Endometrial microvascular endothelial cells (primary cell): Measurements from ENCODE around the gene HTD2. TPM values are rescaled to one million over a fixed set of nuclear protein-coding genes. Genes with fewer than 3 reads are reported as not detected.
"Not testable (repeated sequence)": the region's sequence is repeated elsewhere in the genome, so short reads cannot be mapped to it uniquely, and the experiment has no call there.

Experiments
- in situ Hi-C: cut with HindIII; loops from 2 replicates; pipeline ENCODE4 v1.10.0; 2017; ENCODE audit warnings: low sequenced_read_pairs, low pct_unique_long_range_greater_than_20kb; ENCODE audit errors: inconsistent ontology term
- total RNA-seq: library from RNA; depleted of rRNA; stranded (reverse); fragments of >200 nt; gene quantifications from one replicate; pipeline ENCODE4 v1.2.3, GENCODE V29; 2015; ENCODE audit errors: inconsistent ontology term

HTD2 gene
- 20.7 TPM for total RNA-seq

DNA sequence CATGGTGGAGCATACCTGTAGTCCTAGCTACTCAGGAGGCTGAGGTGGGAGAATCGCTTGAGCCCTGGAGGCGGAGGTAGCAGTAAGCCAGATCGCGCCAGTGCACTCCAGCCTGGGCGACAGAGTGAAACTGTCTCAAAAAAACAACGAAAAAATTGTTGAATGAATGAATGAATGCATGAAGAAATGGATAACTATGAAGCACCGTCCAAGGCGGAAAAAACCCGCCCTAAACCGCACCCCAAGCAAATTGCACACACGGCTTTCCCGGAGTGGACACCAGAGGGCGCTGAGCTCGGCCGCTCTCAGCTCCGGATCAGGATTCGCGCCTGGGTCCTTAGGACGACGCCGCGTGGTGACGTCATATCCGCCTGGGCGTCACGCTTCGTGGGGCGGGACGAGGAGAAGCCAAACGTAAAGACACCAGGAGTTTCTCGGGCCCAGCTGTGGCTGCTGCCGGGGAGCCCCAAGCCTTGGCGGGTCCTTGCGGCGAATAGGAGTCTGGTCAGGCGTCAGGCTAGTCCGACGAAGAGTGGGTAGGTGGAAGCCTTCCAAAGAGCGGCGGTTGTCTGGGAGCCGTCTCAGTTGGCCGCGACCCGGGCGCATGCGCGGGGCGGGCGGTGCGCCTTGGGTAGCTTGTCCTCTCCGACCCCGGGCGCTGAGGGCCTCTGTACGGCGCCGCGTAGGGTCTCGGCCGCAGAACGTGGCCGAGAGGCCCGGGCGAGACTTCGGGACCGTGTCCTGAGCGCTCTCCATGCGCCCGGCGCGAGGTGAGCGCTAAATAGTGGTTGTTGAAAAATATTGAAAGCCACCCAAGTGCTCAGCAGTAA, at the start of gene HTD2, which contains the start of gene RPP14:
HTD2 (plus strand) TSS at position 639 of the 830 bp plus-strand sequence. CDS start 11,094 bp downstream, outside the sequence.
RPP14 (plus strand) TSS at position 364 of the 830 bp plus-strand sequence. CDS start 4,085 bp downstream, outside the sequence.
- in situ Hi-C loops = loop anchor here (10.0 kb wide), 1 partner anchor 111 kb away; no protein-coding TSS in a partner anchor

- in situ Hi-C loops = no loop called here
These were observed 47.8 kb upstream of the HTD2 start for GRCh38 chr3:58258392-58259055.

- in situ Hi-C loops = no loop called here
These were observed 46.0 kb upstream of the HTD2 start for GRCh38 chr3:58260261-58260731.

- in situ Hi-C loops = no loop called here
These were observed 45.6 kb upstream of the HTD2 start for GRCh38 chr3:58260733-58261132.

DNA sequence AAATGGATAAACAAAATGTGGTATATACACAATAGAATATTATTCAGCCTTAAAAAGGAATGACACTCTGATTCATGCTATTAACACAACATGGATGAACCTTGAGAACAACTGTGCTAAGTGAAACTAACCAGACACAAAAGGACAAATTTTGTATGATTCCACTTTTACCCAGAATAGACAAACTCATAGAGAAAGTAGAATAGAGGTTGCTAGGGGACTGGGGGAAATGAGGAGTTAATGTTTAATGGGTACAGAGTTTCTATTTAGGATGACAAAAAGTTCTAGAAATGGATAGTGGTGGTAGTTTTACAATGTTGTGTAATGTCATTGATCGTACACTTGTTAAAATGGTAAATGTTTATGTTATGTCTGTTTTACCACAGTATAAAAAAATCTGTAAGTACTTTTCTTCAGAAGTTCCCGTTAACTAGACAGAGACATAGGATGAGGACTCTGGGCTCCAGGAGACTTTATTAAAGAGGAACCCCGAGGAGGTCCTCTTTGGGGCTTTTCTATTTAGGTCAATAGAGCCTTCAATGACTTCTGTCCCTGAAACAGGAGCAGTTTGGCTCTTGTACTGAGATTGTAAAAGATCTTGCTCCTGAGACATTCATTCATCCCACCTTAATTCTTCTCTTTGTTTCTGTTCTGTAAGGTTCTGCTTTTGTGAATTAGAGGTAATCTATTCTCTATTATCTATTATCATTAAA, 44.2 kb upstream of the HTD2 start:
- in situ Hi-C loops = no loop called here

DNA sequence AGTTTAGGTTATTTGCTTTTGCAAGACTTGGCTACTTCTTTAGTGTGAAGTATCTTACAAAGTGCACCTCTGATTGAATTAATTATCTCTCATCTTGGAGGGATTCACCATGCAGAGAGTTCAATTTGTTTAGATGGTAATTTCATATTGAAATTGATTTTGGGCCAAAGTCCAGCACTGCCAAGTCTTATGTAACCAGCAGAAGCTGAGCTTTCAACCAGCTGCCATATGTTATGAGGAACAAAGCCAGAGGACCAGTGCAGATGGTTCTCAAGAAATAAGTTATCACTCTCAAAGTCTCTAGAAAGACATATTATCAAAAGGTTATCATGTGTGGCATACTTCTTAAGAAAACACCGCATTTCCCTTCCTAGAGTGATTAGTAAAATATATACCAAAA, 39.7 kb upstream of the HTD2 start:
- in situ Hi-C loops = no loop called here

- in situ Hi-C loops = not testable (repeated sequence)
These were observed 38.8 kb upstream of the HTD2 start for GRCh38 chr3:58267543-58267942.

DNA sequence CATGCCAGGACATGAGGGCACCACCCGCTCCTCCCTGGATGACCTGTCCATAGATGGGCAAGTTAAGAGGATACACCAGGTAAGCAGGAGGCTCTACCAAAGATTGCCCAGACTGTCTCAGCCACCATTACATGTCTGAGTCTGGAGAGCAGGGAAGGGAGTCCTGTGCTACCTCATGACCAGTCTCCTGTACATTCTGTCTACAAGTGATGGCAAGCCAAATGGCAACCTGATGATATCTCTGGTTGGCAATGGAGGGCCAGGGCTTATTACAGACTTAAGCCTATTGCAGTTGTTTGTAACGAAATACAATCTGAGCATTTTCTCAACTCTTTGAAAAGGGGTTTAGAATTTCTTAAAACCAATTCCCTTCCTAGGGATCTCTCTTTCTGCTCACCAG, 37.0 kb upstream of the HTD2 start:
- in situ Hi-C loops = no loop called here

GRCh38 chr3:58270485-58270884, 35.8 kb upstream of the HTD2 start:
- in situ Hi-C loops = no loop called here

DNA sequence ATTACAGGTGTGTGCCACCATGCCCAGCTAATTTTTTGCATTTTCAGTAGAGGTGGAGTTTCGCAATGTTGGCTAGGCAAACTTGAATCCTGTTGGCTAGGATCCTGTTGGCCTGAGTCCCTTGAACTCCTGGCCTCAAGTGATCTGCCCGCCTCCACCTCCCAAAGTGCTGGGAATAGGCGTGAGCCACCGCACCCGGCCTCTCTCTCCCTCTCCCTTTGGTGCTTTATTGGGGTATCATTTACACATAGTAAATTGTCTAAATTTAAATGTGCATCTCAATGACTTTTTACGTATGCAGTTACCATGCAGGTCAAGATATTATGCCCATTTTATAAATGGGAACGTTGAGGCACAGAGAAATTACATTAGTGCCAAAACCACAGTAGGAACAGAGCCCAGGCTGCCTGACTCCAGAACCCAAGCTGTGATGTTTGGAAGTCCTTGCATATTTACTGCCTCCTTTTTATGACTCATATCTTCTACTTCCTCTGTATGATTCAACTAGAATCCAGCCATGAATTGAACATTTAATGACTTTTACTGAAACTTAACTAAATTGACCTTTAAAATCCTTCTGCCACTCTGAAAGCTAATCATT, 34.3 kb upstream of the HTD2 start:
- in situ Hi-C loops = no loop called here

DNA sequence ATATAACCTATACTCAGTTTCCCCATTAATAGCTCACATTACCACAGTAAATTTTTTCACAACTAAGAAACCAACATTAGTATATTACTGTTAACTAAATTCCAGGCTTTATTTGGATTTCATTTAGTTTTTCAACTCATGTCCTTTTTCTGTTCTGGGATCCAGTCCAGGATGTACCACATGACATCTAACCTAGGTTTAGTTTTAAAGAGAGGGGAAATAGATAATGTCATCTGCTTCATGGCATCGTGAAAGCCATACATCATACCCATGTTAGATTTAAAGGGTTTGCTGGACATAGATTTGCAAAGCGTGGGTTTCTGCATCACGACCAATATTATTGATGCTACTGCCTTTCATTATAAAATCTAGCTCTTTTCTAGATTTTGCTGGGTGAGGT, 33.4 kb upstream of the HTD2 start:
- in situ Hi-C loops = no loop called here

GRCh38 chr3:58273362-58273761, 33.0 kb upstream of the HTD2 start:
- in situ Hi-C loops = not testable (repeated sequence)

DNA sequence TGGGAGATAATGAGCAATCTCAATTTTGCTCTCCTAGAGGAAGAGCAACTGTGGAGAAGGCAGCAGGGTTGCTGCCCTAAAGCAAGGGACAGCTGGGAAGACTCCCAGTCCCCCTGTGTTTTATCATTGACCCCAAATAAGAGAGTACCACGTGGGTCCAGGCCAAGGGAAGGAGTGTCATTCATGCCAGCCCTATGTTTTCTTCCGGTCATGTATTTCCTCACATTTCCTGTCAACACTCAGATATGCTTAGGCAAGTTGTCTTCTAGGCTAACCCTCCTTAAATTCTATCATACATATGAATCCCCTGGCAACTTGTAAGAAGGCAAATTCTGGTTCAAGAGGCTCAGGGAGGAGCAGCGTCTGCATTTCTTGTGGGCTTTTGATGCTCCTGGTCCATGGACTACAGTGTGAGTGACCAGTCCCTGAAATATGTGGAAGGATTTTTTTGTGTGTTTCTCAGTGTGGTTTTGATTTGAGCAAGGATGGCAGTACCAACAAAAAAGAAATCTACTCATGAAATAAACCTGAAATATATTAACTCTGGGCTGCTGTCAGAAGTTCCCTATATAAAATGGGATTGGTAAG, 32.2 kb upstream of the HTD2 start:
- in situ Hi-C loops = no loop called here

DNA sequence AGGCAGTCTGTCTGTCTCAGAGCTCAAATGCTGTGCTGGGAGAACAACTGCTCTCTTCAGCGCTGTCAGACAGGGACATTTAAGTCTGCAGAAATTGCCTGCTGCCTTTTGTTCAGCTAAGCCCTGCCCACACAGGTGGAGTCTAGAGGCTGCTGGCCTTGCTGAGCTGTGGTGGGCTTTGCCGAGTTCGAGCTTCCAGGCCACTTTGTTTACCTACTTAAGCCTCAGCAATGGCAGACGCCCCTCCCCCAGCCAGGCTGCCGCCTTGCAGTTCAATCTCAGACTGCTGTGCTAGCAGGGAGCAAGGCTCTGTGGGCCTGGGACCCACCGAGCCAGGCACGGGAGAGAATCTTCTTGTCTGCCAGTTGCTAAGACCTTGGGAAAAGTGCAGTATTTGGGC, 25.3 kb upstream of the HTD2 start:
- in situ Hi-C loops = no loop called here

DNA sequence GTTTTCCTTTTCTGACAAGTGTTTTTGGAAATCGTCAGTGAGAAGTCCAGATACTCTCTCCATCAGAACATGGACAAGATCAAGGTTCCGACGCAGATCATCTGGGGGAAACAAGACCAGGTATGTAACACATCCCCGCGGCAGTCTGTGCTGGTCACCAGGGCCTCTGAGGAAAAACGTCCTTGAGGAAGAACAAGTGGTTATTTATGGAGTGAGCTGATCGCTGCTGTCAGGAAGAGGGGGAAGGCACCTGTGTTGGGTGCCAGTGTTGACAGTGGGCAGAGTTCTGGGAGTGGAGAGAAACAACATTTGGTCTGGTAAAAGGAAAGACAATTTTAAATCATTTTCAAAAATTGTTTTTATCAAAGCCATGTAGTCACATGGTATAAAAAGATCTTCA, 21.0 kb upstream of the HTD2 start:
- in situ Hi-C loops = no loop called here

DNA sequence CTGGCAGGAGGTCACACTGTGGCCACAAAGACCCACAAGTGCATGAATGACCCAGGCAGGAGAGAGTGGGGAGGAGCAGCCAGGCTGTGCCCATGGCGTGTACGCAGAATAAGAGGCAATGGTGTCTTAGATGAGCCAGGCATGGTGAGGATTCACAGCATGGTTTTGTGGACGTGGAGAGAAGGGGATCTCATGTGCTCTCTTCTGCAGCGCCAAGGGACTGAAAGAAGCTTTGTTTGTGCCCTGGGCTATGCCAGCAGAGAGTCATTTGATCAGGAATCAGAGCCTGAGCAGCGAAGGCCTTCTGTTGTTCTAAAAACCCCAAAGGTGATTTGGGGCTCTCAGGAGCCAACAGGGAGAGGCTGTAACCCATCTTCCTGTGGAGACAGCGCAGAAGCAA, 19.0 kb upstream of the HTD2 start:
- in situ Hi-C loops = no loop called here

GRCh38 chr3:58288011-58288728, 18.1 kb upstream of the HTD2 start:
- in situ Hi-C loops = no loop called here

DNA sequence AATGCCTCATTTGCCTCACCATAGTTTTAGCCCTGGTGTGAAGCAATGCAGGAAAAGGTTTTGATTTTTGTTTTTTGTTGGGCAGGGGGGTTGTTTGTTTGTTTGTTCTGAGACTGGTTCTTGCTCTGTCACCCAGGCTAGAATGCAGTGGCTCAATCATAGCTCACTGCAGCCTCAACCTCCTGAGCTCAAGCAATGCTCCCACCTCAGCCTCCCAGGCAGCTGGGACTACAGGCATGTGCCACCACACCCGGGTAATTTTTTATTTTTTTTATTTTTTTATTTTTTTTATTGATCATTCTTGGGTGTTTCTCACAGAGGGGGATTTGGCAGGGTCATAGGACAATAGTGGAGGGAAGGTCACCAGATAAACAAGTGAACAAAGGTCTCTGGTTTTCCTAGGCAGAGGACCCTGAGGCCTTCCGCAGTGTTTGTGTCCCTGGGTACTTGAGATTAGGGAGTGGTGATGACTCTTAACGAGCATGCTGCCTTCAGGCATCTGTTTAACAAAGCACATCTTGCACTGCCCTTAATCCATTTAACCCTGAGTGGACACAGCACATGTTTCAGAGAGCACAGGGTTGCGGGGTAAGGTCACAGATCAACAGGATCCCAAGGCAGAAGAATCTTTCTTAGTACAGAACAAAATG, 17.2 kb upstream of the HTD2 start:
- in situ Hi-C loops = not testable (repeated sequence)
